HFF-Myc (cell line): ENCODE results near the gene BAHCC1.

ENCODE experiments used
- DNase-seq: peaks from one replicate; pipeline ENCODE4 v3.0.0-alpha.2; 2011; ENCODE audit warnings: low read depth; ENCODE audit errors: extremely low read depth
- H3K4me3 ChIP-seq: replicated peaks from 2 replicates; pipeline ENCODE4 v1.5.1; 2011; ENCODE audit warnings: low read depth, mild to moderate bottlenecking, control low read depth, low read length
- TF ChIP-seq, protein P1 (sequence below): IDR thresholded peaks from 2 replicates; pipeline ENCODE4 v1.5.1; 2012; ENCODE audit warnings: mild to moderate bottlenecking, low read depth, low read length, control low read depth; ENCODE audit errors: missing control alignments

The BAHCC1 gene

DNA sequence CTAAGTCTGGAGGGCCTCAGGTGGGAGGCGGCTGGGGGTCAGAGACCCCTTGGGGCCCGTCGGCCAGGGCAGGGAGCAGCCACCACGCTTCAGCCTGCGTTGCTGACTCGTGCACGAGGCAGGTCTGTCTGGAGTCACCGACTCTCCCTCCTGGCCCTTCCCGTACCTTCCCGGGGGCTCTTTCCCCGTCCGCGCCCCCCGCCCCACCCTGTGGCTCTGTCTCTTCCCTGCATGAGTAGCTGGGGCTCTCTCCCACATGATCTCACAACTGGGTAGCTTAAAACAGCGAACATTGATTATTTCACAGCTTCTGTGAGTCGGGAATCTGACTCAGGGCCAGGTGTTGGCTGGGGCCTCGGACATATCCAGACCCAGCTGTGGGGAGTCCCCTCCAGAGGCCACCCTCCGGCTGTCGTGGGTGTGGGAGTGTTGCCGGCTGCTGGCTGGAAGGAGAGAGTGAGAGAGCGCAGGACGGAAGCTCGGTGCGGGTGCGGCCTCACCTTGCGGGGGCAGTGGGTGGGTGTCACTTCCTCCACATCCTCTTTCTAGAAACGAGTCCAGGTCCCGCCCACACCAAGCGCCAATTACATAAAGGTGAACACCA lies 17.3 kb downstream of the BAHCC1 start:
- H3K4me3 ChIP-seq = no peak overlapping the region
- TF ChIP-seq, protein P1, sequence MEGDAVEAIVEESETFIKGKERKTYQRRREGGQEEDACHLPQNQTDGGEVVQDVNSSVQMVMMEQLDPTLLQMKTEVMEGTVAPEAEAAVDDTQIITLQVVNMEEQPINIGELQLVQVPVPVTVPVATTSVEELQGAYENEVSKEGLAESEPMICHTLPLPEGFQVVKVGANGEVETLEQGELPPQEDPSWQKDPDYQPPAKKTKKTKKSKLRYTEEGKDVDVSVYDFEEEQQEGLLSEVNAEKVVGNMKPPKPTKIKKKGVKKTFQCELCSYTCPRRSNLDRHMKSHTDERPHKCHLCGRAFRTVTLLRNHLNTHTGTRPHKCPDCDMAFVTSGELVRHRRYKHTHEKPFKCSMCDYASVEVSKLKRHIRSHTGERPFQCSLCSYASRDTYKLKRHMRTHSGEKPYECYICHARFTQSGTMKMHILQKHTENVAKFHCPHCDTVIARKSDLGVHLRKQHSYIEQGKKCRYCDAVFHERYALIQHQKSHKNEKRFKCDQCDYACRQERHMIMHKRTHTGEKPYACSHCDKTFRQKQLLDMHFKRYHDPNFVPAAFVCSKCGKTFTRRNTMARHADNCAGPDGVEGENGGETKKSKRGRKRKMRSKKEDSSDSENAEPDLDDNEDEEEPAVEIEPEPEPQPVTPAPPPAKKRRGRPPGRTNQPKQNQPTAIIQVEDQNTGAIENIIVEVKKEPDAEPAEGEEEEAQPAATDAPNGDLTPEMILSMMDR = no peak
- DNase-seq = no peak

DNA sequence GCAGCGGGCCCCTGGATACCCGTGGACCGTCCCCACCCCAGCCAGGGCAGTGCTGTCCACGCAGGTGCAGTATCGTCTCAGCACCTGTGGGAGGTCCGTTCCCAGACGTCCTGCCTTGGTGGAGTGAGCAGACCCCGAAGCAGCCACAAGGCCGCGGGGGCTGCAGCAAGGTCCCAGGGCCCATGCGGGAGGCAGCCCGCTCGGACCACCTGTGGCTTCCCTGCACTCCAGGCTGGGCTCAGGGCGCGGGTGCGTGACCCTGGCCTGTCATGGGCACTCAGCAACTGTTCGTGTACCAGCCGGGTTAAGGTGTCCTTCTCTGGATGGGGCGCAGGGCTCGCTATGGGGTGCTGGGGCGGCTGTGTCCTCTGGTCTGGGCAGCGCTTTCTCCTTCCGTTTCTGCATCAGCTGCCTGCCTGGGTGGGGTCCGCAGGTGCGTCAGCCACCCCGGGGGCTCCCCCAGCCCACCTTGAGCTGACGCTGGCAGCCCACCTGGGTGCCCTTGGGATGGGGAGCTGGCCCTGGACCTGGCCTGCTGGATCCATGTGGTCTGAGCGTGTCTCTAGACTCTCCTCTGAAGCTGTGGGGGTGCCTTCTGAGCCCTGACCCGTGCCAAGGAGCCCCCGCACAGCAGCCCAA lies 18.4 kb downstream of the BAHCC1 start:
- DNase-seq = no peak
- H3K4me3 ChIP-seq = no peak overlapping the region
- TF ChIP-seq, protein P1 = no peak

DNA sequence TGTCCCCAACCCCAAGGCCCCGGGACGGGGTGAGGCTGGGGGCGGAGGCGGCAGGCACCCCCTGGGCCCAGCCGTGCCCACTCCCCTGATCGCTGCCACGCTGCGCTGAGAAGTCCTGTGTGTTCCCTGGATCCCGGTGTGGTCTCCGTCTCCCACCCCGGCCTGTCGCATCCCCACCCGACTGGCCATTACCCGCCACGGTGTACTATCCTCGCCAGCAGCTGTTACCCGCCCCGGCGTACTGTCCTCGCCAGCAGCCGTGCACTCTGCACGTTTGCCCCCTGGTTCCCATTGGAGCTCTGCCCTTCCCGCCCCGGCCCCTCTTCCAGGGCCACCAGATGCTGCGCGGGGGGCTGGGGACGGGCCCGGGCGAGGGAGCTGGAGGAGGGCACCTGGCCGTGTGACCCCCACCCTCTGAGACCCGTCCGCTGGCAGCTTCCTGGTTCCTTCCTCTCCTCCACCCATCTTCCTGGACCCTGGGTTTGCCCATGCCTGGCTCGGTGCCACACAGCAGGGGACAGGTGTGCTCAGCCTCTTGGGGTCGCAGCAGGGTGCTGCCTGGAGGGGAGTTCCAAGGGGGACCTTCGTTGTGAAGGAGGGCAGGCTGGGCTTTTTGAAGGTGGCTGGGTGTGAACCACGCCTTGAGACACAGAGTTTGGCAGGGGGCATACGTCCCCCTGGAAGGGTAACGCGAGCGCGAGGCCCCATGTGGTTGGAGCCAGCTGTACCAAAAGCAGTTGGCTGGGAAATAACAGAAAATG lies 19.7 kb downstream of the BAHCC1 start:
- no peak for DNase-seq
- TF ChIP-seq, protein P1 = no peak
- H3K4me3 ChIP-seq = no peak overlapping the region

DNA sequence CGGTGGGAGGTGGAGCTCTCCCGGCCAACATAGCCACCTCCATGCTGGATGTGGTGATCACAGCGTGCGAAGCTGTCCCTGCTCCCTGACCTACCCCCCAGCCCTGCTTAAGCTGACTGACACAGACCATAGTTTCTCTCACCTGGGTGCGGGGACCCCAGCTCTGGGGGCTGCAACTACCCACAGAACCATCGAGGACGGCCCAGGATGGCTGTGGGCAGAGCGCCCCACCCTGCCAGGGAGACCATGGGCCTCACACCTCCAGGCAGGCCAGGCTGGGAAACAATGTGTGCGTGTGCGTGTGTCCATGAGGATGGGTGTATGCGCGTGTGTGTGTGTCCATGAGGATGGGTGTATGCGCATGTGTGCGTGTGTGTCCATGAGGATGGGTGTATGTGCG lies 20.4 kb downstream of the BAHCC1 start:
- DNase-seq = no peak
- TF ChIP-seq, protein P1 = no peak
- H3K4me3 ChIP-seq = no peak overlapping the region

DNA sequence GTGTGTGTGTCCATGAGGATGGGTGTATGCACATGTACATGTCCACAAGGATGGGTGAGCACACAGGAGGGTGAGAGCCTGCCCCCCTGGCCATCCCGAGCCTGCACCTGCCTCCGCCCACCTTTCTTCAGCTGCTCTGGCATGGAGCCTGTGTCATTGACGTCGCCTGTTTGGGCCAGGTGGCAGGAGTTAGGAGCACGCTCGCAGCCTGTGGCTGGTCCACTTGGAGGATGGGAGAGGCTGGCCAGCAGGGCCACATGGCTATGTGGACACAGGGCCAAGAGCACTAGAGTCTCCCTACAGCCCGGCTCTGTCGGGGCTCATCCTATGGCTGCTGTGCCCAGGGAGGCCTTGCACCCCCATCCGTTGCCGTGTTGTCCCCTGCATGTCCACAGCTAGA lies 21.4 kb downstream of the BAHCC1 start:
- DNase-seq = no peak
- H3K4me3 ChIP-seq = no peak overlapping the region
- TF ChIP-seq, protein P1 = no peak

DNA sequence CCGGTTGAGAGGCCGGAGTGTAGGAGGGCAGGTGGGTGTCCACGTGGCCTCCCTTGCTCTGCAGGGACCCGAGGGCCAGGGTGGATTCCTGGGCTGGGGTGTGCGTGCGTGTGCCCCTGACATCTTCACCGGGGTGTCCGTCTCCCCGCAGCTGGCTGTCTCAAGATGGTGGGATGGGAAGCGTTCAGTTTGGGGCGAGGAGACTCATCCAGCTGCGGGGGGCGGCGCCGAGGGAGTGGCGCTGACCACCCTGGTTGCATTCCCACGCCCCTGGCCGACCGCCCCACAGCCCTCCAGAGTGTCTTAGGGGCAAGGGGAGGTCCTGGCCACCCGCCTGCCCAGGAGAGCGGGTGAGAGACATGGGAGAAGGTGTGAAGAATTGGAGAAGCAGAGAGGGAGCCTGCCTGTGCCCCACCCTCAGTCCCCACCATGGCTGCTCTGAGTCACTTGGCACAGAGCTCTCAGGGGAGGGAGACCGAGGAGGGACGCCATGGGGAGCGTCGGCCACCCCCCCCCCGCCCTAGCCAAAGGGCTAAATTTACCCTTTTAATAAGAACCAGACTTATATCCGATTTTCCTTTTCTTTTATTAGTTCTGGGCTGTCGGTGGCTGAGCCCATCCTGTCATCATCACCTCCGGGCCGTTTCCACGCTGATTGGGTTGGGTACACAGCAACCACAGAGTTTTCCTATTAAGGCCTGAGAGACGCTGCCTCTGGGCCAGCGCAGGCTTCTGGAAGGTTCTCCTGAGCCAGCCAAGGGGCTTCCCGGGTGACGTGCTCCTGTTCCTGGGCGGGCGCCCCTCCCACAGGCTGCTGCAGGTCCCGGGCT lies 22.0 kb downstream of the BAHCC1 start:
- no peak overlapping the region for H3K4me3 ChIP-seq
- peak; percentile 74 for DNase-seq
- TF ChIP-seq, protein P1 = no peak
